Stimulated activated CD8-positive, alpha-beta memory T cell treated with anti-CD3 and anti-CD28 coated beads, Interleukin-2, amount 100 ng/mL, for 1 hour (primary cell): Measurements from ENCODE around the gene ARIH2.

Experiments
- DNase-seq, 2 donors: peaks; one replicate each; pipeline ENCODE4 v3.0.0-alpha.2; 2020; ENCODE audit warnings: low read depth in 2 of 2

The ARIH2 gene

DNA sequence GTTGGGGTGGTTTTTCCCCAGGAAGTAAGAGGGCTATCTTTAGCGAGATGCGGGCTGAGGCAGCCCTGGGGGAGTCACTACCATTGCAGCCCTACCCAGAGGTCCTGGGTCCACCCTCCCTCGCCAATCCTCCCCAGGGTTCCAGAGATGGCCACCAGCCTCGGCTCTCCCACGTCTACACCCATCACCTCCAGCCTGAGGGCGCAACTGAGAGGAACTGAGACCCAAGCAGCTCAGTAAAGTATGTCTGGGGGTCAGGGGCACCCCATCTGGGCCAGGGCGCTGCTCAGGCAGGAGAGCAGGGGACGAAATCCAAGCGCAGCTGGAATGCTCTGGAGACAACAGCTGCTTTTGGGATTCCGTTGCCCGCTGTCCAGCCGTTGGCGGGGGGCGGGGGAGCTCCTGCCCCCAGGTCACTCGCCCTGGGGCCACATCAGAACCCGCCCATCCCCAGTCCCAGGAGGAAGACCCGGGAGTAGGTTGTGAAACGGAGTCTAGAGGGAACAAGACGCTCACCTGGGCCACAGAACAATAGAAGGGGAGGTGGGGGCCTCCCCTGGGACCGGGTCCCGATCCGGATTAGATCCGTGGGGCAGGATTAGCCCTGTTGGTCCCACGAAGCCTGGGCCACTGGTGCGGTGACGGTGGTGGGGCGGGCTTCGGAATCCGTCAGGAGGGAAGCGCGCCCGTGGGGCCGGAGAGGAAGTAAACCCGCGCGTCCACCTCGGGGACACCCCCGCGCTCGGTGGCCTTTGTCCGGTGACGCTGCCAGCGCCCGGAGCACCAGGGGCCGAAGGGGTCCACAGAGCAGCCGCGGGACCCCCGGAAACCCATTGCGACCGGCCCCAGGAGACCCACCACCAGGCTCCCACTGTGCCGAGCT lies 101.9 kb downstream of the ARIH2 start:
- no peak for DNase-seq

GRCh38 chr3:49021213-49021812 lies 102.7 kb downstream of the ARIH2 start:
- peak; percentile 98 for DNase-seq

DNA sequence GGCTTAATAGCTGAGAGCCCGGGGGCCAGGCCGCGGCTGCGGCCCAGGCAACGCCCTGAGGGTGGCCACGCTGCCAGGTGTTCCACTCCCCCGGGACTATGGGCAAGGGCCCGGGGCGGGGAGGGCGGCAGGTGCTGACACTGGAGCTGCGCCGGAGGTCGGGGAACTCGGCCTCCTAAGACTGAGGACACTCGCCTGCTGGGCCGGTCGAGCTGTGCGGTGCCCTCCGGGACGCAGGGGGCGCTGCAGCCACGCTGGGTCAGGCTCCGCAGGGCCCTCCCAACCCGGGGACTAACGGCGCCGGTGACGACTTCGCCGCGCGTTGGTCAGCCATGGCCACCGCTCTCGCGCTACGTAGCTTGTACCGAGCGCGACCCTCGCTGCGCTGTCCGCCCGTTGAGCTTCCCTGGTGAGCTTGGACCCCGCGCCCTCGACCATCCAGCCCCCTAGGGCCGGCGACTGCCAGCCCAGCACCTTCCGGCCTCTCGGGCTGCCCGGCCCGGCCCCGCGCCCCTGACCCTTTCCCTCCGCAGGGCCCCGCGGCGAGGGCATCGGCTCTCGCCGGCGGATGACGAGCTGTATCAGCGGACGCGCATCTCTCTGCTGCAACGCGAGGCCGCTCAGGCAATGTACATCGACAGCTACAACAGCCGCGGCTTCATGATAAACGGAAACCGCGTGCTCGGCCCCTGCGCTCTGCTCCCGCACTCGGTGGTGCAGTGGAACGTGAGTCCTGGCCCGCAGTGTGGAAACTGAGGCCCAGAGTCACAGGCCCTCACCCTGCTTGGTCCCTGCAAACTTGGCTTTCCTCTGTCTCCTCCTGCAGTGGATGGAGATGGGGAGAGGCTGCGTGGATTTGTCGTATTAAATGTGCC lies 103.4 kb downstream of the ARIH2 start, which contains the start of gene NDUFAF3:
TSS of gene NDUFAF3 (plus strand) at position 309 of the 875 bp plus-strand sequence. CDS start at position 333, 24 bp downstream.
- peak; percentile 82 to 83 for DNase-seq

- DNase-seq = no peak
These were observed 104.1 kb downstream of the ARIH2 start for GRCh38 chr3:49022688-49023171.

DNA sequence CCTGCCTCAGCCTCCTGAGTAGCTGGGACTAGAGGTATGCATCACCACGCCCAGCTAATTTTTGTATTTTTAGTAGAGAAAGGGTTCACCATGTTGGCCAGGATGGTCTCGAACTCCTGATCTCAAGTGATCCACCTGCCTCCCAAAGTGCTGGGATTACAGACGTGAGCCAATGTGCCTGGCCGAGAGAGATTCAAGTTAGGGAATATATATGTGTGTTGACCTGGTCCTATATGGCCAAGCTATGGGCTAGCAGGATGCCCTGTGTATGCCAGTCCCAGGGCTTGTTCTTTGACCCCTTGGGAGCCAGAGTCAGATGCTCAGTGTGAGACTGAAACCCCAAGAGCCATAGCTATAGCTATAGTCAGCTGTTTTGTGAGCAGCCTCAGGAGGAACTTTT lies 105.1 kb downstream of the ARIH2 start:
- no peak for DNase-seq

DNA sequence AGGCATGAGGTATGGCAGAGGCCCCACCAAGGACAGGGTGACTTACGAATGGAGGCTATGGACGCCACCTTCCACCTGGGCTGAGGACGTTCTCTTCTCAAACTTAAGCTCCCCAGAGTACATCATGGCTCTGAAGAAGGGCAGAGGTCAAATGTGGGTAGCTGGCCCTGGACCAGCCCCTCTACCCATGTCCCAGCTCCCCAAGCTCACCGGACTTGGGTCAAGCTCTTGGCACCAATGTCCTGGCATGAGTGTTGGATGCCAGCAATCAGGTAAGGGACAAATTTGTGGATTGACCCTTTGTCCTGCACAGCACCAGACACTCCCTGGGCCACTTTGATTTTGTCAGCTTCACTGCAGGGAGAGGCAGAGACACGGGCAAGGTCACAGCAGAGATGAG lies 105.8 kb downstream of the ARIH2 start:
- DNase-seq = no peak

- no peak for DNase-seq
These were observed 106.6 kb downstream of the ARIH2 start for GRCh38 chr3:49025005-49025792.

DNA sequence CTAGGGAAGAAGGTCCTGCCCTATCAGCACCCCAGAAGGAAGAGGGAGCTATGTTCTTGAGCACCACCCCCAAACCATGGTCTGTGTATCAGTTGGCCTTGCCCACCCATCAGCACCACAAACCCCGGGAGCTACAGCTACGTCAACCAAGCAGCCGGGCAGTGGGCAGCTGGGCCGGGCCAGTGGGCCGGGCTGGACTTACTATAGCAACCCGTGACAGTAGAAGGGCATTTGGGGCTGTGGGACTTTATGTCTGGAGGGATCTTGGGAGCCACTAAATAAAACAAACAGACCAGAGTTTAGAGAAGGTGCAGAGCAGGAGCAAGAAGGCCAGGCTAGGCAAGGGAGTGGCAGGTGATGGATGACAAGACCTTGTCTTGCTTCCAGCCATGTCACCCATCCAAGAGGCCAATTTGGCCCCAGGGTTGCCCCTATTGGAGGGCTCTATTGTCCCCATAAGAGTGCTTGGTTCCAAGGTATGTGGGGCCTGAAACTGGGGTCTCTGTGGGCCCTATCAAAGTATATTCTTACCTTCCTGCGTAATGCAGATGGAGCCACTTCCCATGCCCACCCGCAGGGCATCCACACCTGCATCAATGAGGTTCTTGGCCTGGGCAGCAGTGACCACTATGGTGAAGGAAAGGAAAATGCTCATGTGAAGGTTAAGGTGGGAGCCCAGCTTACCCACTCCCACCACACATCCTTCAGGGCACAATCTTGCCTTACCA lies 107.3 kb downstream of the ARIH2 start:
- DNase-seq = no peak

DNA sequence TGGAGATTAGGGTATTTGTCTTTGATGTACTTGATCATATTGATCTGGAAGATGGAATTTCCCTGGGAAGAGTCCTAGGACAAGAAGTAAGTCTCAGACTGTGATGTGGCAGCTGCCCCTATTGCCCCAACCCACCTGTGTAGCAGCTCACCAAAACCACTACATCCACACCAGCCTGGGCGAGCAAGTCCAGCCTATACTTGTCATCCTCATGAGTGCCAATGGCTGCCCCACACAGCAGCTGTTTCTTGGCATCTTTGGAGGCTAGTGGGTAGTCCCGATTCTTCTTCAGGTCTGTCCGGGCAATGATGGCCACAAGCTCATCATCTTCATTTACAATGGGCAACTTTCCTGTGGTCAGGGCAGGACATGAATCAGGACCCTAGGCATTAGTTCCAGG lies 107.9 kb downstream of the ARIH2 start:
- no peak for DNase-seq

GRCh38 chr3:49027634-49028033 lies 109.0 kb downstream of the ARIH2 start:
- DNase-seq = no peak

GRCh38 chr3:49028298-49028672 lies 109.6 kb downstream of the ARIH2 start:
- DNase-seq = no peak

GRCh38 chr3:49028673-49029562 lies 110.3 kb downstream of the ARIH2 start, which contains the start of gene IMPDH2:
Gene IMPDH2 (minus strand): TSS chr3:49029398. CDS start chr3:49029350, 48 bp downstream.
- peak; percentile 86 to 87 for DNase-seq

- DNase-seq = no peak
These were observed 110.9 kb downstream of the ARIH2 start for GRCh38 chr3:49029563-49029884.

- DNase-seq = no peak
These were observed 111.7 kb downstream of the ARIH2 start for GRCh38 chr3:49030321-49030720.

DNA sequence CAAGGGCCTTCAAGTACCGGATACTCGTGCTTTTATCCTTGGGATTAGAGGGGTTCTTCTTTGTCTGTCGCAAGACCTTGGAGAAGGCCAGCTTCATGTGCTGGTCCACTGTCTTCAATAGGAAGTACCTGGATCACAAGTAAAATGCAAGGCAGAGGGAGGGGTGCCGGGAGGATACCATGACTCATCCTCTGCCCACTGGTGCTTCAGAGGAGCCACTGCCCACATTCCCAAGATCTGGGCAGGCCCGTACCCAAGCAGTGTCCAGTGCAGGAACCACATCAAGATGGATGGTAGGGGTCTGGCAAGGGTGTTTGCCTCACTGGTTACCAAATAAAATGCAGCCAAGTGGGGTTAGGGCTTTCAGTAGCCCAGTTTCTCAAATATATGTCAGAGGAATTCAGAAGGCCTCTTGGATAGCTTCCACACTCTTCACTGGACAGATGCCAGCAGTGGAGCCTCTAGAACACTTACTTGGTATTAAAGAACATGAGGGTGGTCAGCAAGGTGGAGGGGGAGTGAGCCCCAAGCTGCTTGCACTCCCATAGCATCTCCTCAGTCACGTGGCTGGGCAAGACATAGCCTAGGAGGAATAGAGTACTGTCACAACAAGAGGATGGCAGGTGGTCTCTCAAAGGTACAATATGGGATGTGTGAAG lies 114.1 kb downstream of the ARIH2 start:
- no peak for DNase-seq

GRCh38 chr3:49034650-49035049 lies 116.0 kb downstream of the ARIH2 start:
- no peak for DNase-seq

GRCh38 chr3:49035281-49035680 lies 116.6 kb downstream of the ARIH2 start:
- DNase-seq = no peak
